Adrenal gland (tissue), 5 donors: ENCODE results near the gene HTRA3.

Experiments used
- POLR2A ChIP-seq, 2 donors: fragments of 450-650 bp; IDR thresholded peaks; one replicate each; pipeline ENCODE4 v1.6.1; 2017; ENCODE audit warnings: antibody characterized with exemption in 2 of 2, mild to moderate bottlenecking in 2 of 2, moderate library complexity in 1 of 2
- TF ChIP-seq, protein P1 (sequence below), 6 experiments: fragments of 450-650 bp in 4 of 6; fragments of 200-600 bp in 2 of 6; sonication (generic) in 1 of 6; IDR thresholded peaks; 1 replicate in 5 of 6; 2 replicates in 1 of 6; pipeline versions ENCODE4 v1.5.1 to v1.8.0; 2016 to 2021; ENCODE audit warnings: antibody characterized with exemption in 6 of 6, mild to moderate bottlenecking in 2 of 6, moderate library complexity in 1 of 6
- donor health status: DM: no; HTN: no; CAD: no.

DNA sequence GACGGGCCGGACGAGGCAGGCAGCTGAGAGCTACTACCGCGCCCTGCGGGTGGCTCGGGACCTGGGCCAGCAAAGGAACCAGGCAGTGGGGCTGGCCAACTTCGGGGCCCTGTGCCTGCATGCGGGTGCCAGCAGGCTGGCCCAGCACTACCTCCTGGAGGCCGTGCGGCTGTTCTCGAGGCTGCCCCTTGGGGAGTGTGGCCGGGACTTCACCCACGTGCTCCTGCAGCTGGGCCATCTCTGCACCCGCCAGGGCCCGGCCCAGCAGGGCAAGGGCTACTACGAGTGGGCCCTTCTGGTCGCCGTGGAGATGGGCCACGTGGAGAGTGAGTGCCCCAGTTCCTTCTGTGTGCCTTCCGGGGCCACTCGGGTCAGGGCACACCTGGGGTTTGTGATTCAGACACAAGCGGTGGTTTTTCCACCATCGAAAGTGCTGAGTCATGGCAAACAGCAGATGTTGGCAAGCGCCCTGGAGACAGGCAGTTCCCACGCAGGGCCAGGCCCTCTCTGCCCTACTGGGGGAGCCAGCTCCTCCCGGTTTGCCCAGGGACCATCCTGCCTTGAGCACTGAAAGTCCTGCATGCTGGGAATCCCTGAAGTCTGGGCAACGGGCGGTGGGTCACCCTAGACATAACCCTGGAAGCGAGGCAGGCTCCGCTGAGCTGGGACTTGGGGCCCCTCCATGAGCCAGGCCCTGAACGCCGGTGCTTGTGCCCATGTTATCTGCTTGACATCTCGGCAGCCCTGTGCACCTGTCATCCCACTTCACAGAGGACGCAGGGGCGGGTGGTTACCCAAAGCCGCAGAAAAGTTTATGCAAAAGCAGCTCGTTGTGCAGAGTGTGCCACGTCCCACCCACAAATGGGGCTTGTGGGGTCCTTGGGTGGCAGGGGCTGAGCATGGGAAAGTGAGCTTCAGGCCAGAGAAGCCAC is 41.0 kb upstream of the HTRA3 start:
- TF ChIP-seq, protein P1, sequence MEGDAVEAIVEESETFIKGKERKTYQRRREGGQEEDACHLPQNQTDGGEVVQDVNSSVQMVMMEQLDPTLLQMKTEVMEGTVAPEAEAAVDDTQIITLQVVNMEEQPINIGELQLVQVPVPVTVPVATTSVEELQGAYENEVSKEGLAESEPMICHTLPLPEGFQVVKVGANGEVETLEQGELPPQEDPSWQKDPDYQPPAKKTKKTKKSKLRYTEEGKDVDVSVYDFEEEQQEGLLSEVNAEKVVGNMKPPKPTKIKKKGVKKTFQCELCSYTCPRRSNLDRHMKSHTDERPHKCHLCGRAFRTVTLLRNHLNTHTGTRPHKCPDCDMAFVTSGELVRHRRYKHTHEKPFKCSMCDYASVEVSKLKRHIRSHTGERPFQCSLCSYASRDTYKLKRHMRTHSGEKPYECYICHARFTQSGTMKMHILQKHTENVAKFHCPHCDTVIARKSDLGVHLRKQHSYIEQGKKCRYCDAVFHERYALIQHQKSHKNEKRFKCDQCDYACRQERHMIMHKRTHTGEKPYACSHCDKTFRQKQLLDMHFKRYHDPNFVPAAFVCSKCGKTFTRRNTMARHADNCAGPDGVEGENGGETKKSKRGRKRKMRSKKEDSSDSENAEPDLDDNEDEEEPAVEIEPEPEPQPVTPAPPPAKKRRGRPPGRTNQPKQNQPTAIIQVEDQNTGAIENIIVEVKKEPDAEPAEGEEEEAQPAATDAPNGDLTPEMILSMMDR (IDR thresholded peaks at IDR 0.05): no peak
- TF ChIP-seq POLR2A (IDR thresholded peaks at IDR 0.05): no peak
